ENCODE data around the gene TMEM129.

TMEM129 gene

GRCh38 chr4:1721003-1721665 lies at the start of gene TMEM129, which contains the start of gene TACC3:
Gene TMEM129 (minus strand): TSS chr4:1721323. CDS start chr4:1720837, 486 bp downstream.
Gene TACC3 (plus strand): TSS chr4:1721521. CDS start chr4:1723422, 1,901 bp downstream.
- DNase-seq: peak; percentile 95

- DNase-seq: no peak
These were observed 49.7 kb upstream of the TMEM129 start for GRCh38 chr4:1770791-1771231.

GRCh38 chr4:1770245-1770644 lies 49.1 kb upstream of the TMEM129 start:
- DNase-seq: no peak

- DNase-seq: no peak
These were observed 48.6 kb upstream of the TMEM129 start for GRCh38 chr4:1769692-1770091.

GRCh38 chr4:1768367-1769034 lies 47.4 kb upstream of the TMEM129 start:
- DNase-seq: no peak

GRCh38 chr4:1767770-1768366 lies 46.7 kb upstream of the TMEM129 start:
- DNase-seq: peak; percentile 34

GRCh38 chr4:1767061-1767769 lies 46.1 kb upstream of the TMEM129 start:
- DNase-seq: no peak

- DNase-seq: no peak
These were observed 45.3 kb upstream of the TMEM129 start for GRCh38 chr4:1766106-1767060.

GRCh38 chr4:1765409-1766072 lies 44.4 kb upstream of the TMEM129 start:
- DNase-seq: no peak

GRCh38 chr4:1764670-1765069 lies 43.5 kb upstream of the TMEM129 start:
- DNase-seq: no peak

- no peak for DNase-seq
These were observed 42.5 kb upstream of the TMEM129 start for GRCh38 chr4:1763550-1764080.

GRCh38 chr4:1763070-1763549 lies 42.0 kb upstream of the TMEM129 start:
- no peak for DNase-seq

- no peak for DNase-seq
These were observed 41.3 kb upstream of the TMEM129 start for GRCh38 chr4:1762264-1763010.

- DNase-seq: no peak
These were observed 40.1 kb upstream of the TMEM129 start for GRCh38 chr4:1761130-1761689.

GRCh38 chr4:1760521-1761071 lies 39.5 kb upstream of the TMEM129 start:
- no peak for DNase-seq

- DNase-seq: no peak
These were observed 38.7 kb upstream of the TMEM129 start for GRCh38 chr4:1759818-1760223.

- DNase-seq: no peak
These were observed 38.2 kb upstream of the TMEM129 start for GRCh38 chr4:1759170-1759817.

- DNase-seq: no peak
These were observed 37.4 kb upstream of the TMEM129 start for GRCh38 chr4:1758306-1759121.

Measured in activated naive CD4-positive, alpha-beta T cell treated with Interleukin-2 at 50 U/mL for 16 hours (primary cell).